T-cell (primary cell): Measurements from ENCODE around the gene GAGE2A. TPM values are rescaled to one million over a fixed set of nuclear protein-coding genes. Genes with fewer than 3 reads are reported as not detected.
A peak's percentile ranks its signal among the peaks of the same experiment; 100 is the strongest.
"Not testable (repeated sequence)": the region's sequence is repeated elsewhere in the genome, so short reads cannot be mapped to it uniquely, and the experiment has no call there.

ENCODE experiments used
- ATAC-seq, 4 experiments: fragments of 200-7000 bp in 3 of 4; fragments of 150-1000 bp in 1 of 4; cut with Tn5 transposase; replicated peaks in 1 of 4; 1 replicate in 3 of 4; 2 replicates in 1 of 4; pipeline ENCODE4 v1.10.0; 2021; ENCODE audit warnings: moderate library complexity in 3 of 4, mild to moderate bottlenecking in 2 of 4, moderate number of reproducible peaks in 1 of 4
- CTCF ChIA-PET, 2 donors: fragments of 300-600 bp; sonication (Branson Sonifier 250); formaldehyde crosslinking; loops; one replicate each; lab custom pipeline; 2022; ENCODE audit warnings: antibody characterized with exemption in 2 of 2; lab: Charles Lee
- POLR2A ChIA-PET, 2 donors: fragments of 300-600 bp; sonication (Branson Sonifier 250); formaldehyde crosslinking; loops; one replicate each; lab custom pipeline; 2022; ENCODE audit warnings: antibody characterized with exemption in 2 of 2; lab: Charles Lee
- DNase-seq, 35 experiments: peaks; one replicate each; pipeline versions ENCODE4 v3.0.0 to v3.0.0-alpha.2; 2013 to 2023
- H3K27ac ChIP-seq: one replicate; pipeline ENCODE4 v1.5.1; 2013; ENCODE audit warnings: low read length
- H3K27me3 ChIP-seq, 2 experiments: replicated peaks in 1 of 2; 1 replicate in 1 of 2; 2 replicates in 1 of 2; pipeline versions ENCODE4 v1.6.1 to v1.7.0; 2013; ENCODE audit warnings: low read length in 1 of 2, mixed read lengths in 1 of 2; ENCODE audit not compliant: control insufficient read depth in 2 of 2, insufficient read depth in 2 of 2; ENCODE audit errors: extremely low read depth in 1 of 2
- H3K36me3 ChIP-seq, 2 donors: 1 replicate in 1 of 2; 2 replicates in 1 of 2; pipeline versions ENCODE4 v1.6.1 to v1.7.0; 2013; ENCODE audit warnings: low read length in 1 of 2; ENCODE audit not compliant: control insufficient read depth in 2 of 2, insufficient read depth in 1 of 2; ENCODE audit errors: extremely low read depth in 1 of 2
- H3K4me1 ChIP-seq, 2 experiments: 1 replicate in 1 of 2; 2 replicates in 1 of 2; pipeline versions ENCODE4 v1.6.1 to v1.7.0; 2013; ENCODE audit warnings: low read length in 2 of 2, mixed read lengths in 1 of 2; ENCODE audit not compliant: insufficient read depth in 2 of 2, control insufficient read depth in 1 of 2; ENCODE audit errors: extremely low read depth in 1 of 2
- H3K4me3 ChIP-seq, 2 donors: 1 replicate in 1 of 2; 2 replicates in 1 of 2; pipeline versions ENCODE4 v1.5.1 to v1.7.0; 2013; ENCODE audit warnings: mild to moderate bottlenecking in 2 of 2, low read length in 1 of 2, moderate library complexity in 1 of 2; ENCODE audit not compliant: control insufficient read depth in 1 of 2; ENCODE audit errors: extremely low read depth in 1 of 2
- H3K9me3 ChIP-seq: 2 replicates; pipeline ENCODE4 v1.7.0; 2013
- H3K27ac Mint-ChIP-seq, 2 donors: one replicate each; pipeline ENCODE4 v1.8.0; 2020 to 2021; ENCODE audit warnings: mild to moderate bottlenecking in 2 of 2, mixed read lengths in 2 of 2
- H3K27me3 Mint-ChIP-seq, 2 donors: one replicate each; pipeline ENCODE4 v1.8.0; 2021 to 2022; ENCODE audit warnings: mixed read lengths in 2 of 2
- H3K36me3 Mint-ChIP-seq: one replicate; pipeline ENCODE4 v1.8.0; 2021; ENCODE audit warnings: mixed read lengths
- H3K4me1 Mint-ChIP-seq, 3 donors: one replicate each; pipeline ENCODE4 v1.8.0; 2020 to 2022; ENCODE audit warnings: mixed read lengths in 3 of 3, mild to moderate bottlenecking in 1 of 3
- H3K4me3 Mint-ChIP-seq, 3 donors: one replicate each; pipeline ENCODE4 v1.8.0; 2020 to 2022; ENCODE audit warnings: mild to moderate bottlenecking in 3 of 3, mixed read lengths in 3 of 3, moderate library complexity in 3 of 3
- H3K9me3 Mint-ChIP-seq, 3 donors: one replicate each; pipeline ENCODE4 v1.8.0; 2020 to 2022; ENCODE audit warnings: mixed read lengths in 3 of 3
- WGBS: methylation state at CpG from one replicate; pipeline ENCODE4 v1.1.5; 2013; ENCODE audit warnings: missing lambda C conversion rate; ENCODE audit not compliant: insufficient coverage; 5-methylcytosine and 5-hydroxymethylcytosine counted together
- total RNA-seq, 35 experiments: library from RNA in 6 of 35; stranded (reverse) in 6 of 35; fragments of 120-200 nt in 1 of 35; gene quantifications; one replicate each; pipeline versions ENCODE4 v1.2.1 to v1.2.4 and lab custom pipeline; 2013 to 2026

Gene GAGE2A
- total RNA-seq, 5 donors from 2014 or later (not counting 1 experiment from before 2014, with no cell fraction given): not detected

- H3K27me3 Mint-ChIP-seq, H3K27ac ChIP-seq, H3K4me1 ChIP-seq, DNase-seq, H3K4me3 ChIP-seq, H3K9me3 Mint-ChIP-seq, ATAC-seq, H3K4me1 Mint-ChIP-seq, H3K9me3 ChIP-seq, H3K36me3 ChIP-seq, H3K27ac Mint-ChIP-seq, H3K27me3 ChIP-seq, POLR2A ChIA-PET, H3K36me3 Mint-ChIP-seq, H3K4me3 Mint-ChIP-seq, CTCF ChIA-PET: not testable (repeated sequence)
- WGBS: no CpG with 5 or more reads among the region's 16 CpGs
Measured at GRCh38 chrX:49579649-49580048, 9.6 kb upstream of the GAGE2A start, which contains the start of gene GAGE12H. GAGE12H (plus strand) TSS chrX:49579949; CDS start chrX:49581104, 1,155 bp downstream.

- not testable (repeated sequence) for ATAC-seq
Measured at GRCh38 chrX:49589769-49590478, 628 bp downstream of the GAGE2A start.

DNA sequence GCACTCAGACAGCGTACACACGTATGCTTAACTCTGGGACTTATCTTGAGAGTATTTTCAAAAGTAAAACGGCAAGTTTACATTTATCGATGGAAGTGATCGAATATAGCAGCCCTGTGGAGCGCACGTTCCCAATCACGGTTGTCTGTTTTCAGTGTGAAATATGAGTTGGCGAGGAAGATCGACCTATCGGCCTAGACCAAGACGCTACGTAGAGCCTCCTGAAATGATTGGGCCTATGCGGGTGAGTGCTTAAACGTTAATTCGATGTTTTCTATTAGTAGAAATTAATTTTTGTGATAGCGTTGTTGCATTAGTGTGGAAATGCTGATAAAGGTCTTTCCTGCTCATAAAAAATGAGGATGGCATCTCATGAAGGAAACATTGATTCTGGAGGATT, 1.2 kb downstream of the GAGE2A start:
- H3K4me1 ChIP-seq, POLR2A ChIA-PET, H3K4me3 ChIP-seq, H3K4me1 Mint-ChIP-seq, H3K4me3 Mint-ChIP-seq, H3K27ac ChIP-seq, ATAC-seq, H3K9me3 ChIP-seq, H3K9me3 Mint-ChIP-seq, H3K36me3 Mint-ChIP-seq, CTCF ChIA-PET, H3K27me3 ChIP-seq, H3K36me3 ChIP-seq, H3K27me3 Mint-ChIP-seq, H3K27ac Mint-ChIP-seq: not testable (repeated sequence)
- no CpG with 5 or more reads among the region's 17 CpGs for WGBS
- peak in 1 of 35 experiments; percentile 6 for DNase-seq

More at GRCh38 chrX:49589769-49590478, 628 bp downstream of the GAGE2A start:
- H3K27ac ChIP-seq, H3K27me3 ChIP-seq, H3K4me3 Mint-ChIP-seq, H3K36me3 ChIP-seq, H3K9me3 Mint-ChIP-seq, H3K4me1 ChIP-seq, H3K9me3 ChIP-seq, POLR2A ChIA-PET, H3K27ac Mint-ChIP-seq, H3K36me3 Mint-ChIP-seq, H3K4me1 Mint-ChIP-seq, H3K4me3 ChIP-seq, H3K27me3 Mint-ChIP-seq, CTCF ChIA-PET: not testable (repeated sequence)
- DNase-seq: peak in 11 of 35 experiments; percentile 0 to 16 (median 2)
- WGBS: 98% methylated on average over 11 of the region's 37 CpGs

- H3K27me3 Mint-ChIP-seq, CTCF ChIA-PET, H3K36me3 ChIP-seq, H3K36me3 Mint-ChIP-seq, H3K27ac Mint-ChIP-seq, H3K4me1 Mint-ChIP-seq, H3K4me3 ChIP-seq, H3K4me3 Mint-ChIP-seq, POLR2A ChIA-PET, H3K4me1 ChIP-seq, H3K9me3 Mint-ChIP-seq, ATAC-seq, DNase-seq, H3K9me3 ChIP-seq, H3K27me3 ChIP-seq, H3K27ac ChIP-seq: not testable (repeated sequence)
- WGBS: no CpG with 5 or more reads among the region's 16 CpGs
Measured at GRCh38 chrX:49598720-49599119, 9.4 kb downstream of the GAGE2A start, which contains the start of gene GAGE1. GAGE1 (plus strand) TSS chrX:49599020; CDS start chrX:49600175, 1,155 bp downstream.

DNA sequence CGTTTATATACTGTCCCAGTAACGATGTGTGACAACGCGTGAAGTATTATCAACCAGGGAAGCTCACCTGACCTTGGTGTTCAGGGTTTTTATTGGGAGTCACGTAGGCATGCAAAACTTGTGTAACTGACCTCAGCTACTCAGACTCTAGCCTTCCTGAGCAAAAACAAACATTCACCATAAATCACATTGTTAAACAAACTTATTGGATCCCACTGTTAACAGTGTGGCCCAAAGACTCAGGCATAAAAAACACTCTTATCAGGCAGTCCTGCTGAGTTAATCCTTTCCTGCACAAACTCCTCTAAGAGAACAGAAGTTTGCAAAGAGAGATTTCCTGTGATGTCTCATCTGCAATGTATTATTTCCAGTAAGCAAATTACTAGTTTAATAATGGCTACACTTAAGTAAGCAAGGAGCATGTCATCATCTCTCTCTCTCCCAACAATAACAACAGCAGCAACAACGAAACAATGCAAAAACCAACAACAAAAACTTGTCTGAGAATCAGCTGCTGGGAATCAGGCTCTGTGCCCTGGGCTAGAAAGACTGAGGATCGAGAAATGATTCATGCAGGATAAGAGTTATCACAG, 21.5 kb downstream of the GAGE2A start:
- H3K27me3 ChIP-seq: peaks cover 0 to 2% of the 10 kb centered on the region in 2 experiments
- no CpG with 5 or more reads among the region's 7 CpGs for WGBS
- Mint-ChIP-seq H3K9me3 (no peaks in the 10 kb centered on the region), H3K36me3 (no peaks in the 10 kb centered on the region), H3K4me1 (no peaks in the 10 kb centered on the region), H3K27me3 (peaks cover 0 to 33% of the 10 kb centered on the region in 2 donors), H3K4me3 (no peak overlapping the region), H3K27ac (no peak overlapping the region)
- no peaks in the 10 kb centered on the region for H3K36me3 ChIP-seq
- no peak overlapping the region for H3K4me3 ChIP-seq
- DNase-seq: no peak
- ChIA-PET POLR2A (no interaction called here), CTCF (no interaction called here)
- H3K4me1 ChIP-seq: no peaks in the 10 kb centered on the region
- ATAC-seq: no peak
- no peaks in the 10 kb centered on the region for H3K9me3 ChIP-seq
- H3K27ac ChIP-seq: no peak overlapping the region

DNA sequence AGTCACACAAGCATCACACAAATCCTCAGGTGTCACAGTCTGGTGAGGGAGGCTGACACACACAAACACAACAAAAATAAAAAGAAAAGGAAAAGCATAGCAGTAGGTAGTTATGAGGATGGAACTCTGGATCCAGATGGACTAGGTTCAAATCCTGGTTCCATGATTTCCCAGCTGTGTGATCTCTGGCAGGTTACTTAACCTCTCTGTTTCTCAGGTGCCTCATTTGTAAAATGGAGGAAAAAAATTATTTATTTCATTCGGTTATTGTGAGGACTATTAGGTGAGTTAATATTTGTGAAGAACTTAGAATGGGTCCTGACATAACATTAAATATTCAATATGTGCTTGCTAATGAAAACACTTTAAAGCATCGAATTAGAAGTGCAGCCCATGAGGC, 29.3 kb downstream of the GAGE2A start:
- H3K4me3 ChIP-seq: no peak overlapping the region
- no peaks in the 10 kb centered on the region for H3K27me3 ChIP-seq
- no peaks in the 10 kb centered on the region for H3K4me1 Mint-ChIP-seq
- ATAC-seq: no peak
- no peaks in the 10 kb centered on the region for H3K4me1 ChIP-seq
- WGBS: no CpG with 5 or more reads among the region's 2 CpGs
- H3K4me3 Mint-ChIP-seq: no peak overlapping the region
- H3K27me3 Mint-ChIP-seq: peaks cover 1 to 7% of the 10 kb centered on the region in 2 donors
- DNase-seq: no peak
- H3K27ac ChIP-seq: no peak overlapping the region
- no peaks in the 10 kb centered on the region for H3K9me3 ChIP-seq
- H3K27ac Mint-ChIP-seq: no peak overlapping the region
- CTCF ChIA-PET: interaction anchor here in 1 of 2 donors (0.7 kb wide), 1 partner anchor 228 kb away, joined by 6 read pairs; no protein-coding TSS in a partner anchor
- H3K36me3 ChIP-seq: no peaks in the 10 kb centered on the region
- POLR2A ChIA-PET: no interaction called here
- H3K36me3 Mint-ChIP-seq: no peaks in the 10 kb centered on the region
- no peaks in the 10 kb centered on the region for H3K9me3 Mint-ChIP-seq
